Hypothalamus (tissue), 51 donors: ENCODE data around the gene LAMA5.

Experiments used
- DNase-seq, 51 donors: peaks; one replicate each; lab custom pipeline; 2025; lab: John Stamatoyannopoulos, UW

LAMA5 gene

GRCh38 chr20:62404761-62405107 lies 37.6 kb upstream of the LAMA5 start:
- no peak for DNase-seq

GRCh38 chr20:62404112-62404665 lies 37.1 kb upstream of the LAMA5 start:
- DNase-seq = no peak

GRCh38 chr20:62403331-62403730 lies 36.2 kb upstream of the LAMA5 start:
- no peak for DNase-seq

- DNase-seq = no peak
Observed at GRCh38 chr20:62402456-62403150, 35.5 kb upstream of the LAMA5 start.

GRCh38 chr20:62401331-62401779 lies 34.2 kb upstream of the LAMA5 start:
- no peak for DNase-seq

GRCh38 chr20:62400541-62400940 lies 33.4 kb upstream of the LAMA5 start:
- DNase-seq = no peak

- peak in 1 of 51 donors; percentile 26 for DNase-seq
Observed at GRCh38 chr20:62400021-62400420, 32.9 kb upstream of the LAMA5 start.

GRCh38 chr20:62398120-62398821 lies 31.2 kb upstream of the LAMA5 start:
- no peak for DNase-seq

- DNase-seq = no peak
Observed at GRCh38 chr20:62396367-62397239, 29.5 kb upstream of the LAMA5 start.

GRCh38 chr20:62395311-62396242 lies 28.5 kb upstream of the LAMA5 start:
- no peak for DNase-seq

GRCh38 chr20:62394248-62395245 lies 27.4 kb upstream of the LAMA5 start:
- no peak for DNase-seq

GRCh38 chr20:62393830-62394229 lies 26.7 kb upstream of the LAMA5 start:
- no peak for DNase-seq

GRCh38 chr20:62393335-62393665 lies 26.2 kb upstream of the LAMA5 start:
- no peak for DNase-seq

- no peak for DNase-seq
Observed at GRCh38 chr20:62392621-62393334, 25.7 kb upstream of the LAMA5 start.

GRCh38 chr20:62392077-62392418 lies 24.9 kb upstream of the LAMA5 start:
- no peak for DNase-seq

- no peak for DNase-seq
Observed at GRCh38 chr20:62391165-62392076, 24.3 kb upstream of the LAMA5 start.
